ENCODE measurements around the gene MCM3AP.

Gene MCM3AP

DNA sequence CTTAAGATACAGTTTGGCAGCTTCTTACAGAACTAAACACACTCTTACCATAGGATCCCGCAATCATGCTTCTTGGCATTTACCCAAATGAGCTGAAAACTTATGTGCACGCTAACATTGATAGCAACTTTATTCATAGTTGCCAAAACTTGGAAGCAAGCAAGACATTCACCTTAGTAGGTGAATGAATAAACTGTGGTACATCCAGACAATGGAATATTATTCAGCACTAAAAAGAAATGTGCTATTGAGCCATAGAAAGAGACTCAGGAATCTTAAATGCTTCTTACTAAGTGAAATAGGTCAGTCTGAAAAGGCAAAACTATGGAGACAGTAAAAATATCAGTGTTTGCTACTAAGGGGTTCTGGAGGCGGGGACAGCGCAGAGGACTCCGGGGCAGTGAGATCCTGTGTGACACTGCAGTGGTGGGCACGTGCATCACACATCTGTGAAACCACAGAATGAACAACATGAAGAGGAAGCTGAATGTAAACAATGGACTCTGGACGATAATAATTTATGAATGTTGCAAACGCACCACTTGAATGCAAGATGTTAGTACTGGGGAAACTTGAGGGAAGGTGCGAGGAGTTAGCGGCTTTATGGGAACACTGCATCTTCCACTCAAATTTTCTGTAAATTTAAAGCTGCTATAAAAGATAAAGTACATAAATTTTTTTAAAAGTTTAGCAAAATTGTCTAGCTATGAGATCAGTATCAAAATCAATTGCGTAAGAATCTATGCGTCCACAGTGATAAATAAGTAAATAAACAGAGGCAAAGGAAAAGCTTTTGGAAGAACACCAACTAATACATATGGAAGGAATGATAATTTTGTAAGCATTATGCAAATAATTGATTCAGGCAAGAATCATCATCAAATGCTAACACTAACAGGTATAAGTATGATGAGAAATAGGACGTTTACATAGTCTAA, 85.7 kb downstream of the MCM3AP start:
- no peak for DNase-seq

DNA sequence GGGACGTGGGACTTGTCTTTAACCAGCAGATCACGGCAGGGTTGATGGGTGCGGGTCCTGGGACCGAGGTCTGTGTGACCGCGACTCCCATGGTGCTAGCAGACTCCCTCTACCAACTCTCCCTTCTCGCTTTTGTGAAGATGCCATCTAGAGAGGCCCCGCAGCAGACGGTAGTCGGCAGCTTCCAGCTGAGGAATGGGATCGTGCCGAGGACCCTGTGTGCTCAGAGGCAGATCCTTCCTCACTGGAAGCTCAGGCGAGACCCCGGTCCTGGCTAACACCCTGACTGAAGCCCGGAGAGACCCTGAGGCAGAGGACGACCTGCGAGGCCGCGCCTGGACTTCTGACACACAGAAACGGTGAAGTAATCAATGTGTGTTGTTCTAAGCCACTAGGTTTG, 88.7 kb downstream of the MCM3AP start:
- no peak for DNase-seq

DNA sequence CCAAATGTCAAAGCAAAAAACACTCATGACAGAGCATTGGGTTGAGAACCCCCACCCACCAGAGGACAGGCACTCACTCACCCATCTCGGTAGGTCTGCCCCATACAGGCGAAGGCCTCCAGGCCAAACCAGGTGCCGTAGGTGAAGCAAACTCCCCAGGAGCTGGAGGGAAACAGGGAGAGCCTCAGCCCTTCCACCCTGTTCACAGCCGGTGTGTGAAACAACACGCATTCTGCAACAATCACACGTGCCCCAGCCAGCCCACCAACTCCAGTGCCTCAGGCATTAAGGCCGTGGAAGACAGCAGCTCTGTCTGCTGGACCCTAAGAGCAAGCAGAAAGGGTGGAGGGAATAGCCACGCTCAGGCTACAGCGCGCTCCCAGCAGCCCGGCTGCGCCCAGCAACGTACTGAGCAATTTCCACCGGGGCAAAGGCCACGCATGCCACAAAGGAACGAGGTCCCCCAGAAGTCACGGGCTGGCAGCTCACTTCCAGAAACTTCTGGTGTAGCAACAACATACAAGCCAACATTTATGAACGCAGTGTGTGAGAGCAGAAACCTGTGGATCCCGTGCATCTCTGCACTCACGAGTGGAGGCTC, 89.7 kb downstream of the MCM3AP start:
- DNase-seq: no peak

DNA sequence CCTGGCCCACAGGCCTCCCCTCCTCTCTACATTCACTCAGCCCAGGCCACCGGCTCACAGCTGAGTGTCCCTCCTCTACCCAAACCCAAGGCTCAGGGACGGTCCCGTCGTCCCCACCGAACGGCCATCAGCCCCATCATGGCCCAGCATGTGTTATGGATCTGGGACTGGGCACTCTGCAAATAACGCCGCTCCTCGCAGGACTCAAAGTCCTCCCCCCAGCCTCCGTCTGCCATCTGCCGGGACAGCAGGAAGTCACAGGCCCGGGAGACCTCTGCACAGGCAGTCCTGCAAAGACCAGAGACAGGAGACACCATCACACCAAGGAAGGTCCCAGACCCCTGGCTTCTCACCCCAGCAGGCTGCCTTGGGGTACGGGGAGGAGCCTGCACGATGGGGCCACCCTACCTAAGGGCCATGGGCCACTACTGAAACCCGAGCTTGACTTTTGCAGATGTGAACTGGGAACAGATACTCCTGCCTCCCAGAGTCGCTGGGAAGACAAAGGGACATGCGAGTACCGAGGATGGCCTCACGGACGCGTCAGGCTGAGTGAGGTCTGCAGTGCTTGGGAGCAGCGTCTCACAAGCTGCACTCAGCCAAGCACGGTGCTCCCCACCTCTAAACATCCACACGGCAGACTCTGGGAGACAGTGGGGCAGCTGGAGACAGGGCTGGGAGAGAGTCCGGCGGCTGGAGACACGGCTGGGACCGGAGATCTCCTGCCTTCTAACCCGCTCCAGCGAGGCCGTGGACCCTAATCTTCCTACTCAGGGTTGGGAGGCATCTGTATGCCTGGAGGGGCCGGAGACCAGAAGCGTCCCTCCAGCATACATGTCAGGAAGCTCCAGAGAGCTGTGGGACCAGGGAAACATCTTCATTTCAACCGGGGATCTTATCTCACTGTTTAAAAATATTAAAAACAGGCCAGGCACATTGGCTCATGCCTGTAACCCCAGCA, 90.8 kb downstream of the MCM3AP start:
- DNase-seq: no peak

DNA sequence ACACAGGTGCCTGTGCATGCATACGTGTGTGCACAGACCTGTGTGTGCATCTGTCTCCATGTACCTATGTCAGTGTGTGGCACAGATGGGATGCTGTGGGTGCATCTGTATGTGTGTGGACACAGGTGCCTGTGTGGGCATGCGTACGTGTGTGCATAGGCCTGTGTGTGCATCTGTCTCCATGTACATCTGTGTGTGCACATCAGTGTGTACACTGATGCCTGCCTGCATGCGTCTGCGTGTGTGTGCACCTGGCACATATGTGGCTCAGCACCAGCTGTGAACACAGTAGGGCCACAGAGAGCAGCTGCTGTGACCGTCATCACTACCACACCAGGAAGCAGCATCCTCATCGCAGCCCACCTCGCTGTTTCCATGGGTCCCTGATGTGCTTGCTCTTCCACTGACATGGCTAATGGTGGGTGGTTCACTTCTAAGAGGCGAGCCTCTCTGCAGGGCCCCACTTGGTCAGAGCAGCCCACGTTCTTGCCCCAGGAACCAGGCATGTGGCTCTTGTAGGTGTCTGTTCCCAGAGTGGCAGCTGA, 91.5 kb downstream of the MCM3AP start:
- DNase-seq: no peak

DNA sequence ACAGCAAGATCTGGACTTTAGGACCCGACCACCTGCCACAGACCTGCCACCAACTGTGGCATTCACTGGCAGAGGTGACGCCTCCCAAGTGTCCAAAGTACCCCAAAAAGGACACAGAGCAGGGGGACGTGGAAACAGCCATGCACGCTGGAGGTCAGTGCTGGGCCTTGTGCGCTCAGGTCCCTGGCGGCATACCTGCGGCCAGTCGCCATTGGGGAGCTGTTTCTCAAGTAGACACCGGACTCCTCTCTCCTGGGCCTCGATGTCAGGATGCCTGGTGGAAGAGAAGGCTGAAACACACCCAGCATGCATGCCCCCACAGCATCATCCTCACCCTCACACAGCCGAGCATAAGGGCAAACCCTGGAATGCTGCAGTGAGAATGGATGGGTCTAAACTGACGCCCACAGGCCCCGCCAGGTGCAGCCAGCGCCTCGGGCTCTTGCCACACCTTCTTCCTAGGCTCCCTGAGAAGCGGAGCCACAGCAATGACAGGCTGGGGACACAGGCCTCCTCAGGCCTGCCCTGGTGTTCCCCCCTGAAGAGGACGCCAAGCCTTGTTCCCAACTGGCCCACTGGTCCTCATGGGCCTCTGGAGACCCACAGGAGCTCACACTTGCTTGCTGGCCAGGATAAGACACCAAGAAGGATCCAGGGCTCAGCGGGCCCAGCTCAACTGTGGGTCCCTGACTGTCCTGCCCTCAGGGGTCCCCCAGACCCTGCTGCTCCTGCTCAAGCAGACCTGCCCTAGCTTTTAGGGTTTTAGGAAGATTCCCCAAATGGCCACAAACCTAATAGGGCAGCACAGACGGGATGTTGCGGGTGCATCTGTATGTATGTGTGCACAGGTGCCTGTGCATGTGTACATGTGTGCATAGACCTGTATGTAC, 93.5 kb downstream of the MCM3AP start:
- no peak for DNase-seq

DNA sequence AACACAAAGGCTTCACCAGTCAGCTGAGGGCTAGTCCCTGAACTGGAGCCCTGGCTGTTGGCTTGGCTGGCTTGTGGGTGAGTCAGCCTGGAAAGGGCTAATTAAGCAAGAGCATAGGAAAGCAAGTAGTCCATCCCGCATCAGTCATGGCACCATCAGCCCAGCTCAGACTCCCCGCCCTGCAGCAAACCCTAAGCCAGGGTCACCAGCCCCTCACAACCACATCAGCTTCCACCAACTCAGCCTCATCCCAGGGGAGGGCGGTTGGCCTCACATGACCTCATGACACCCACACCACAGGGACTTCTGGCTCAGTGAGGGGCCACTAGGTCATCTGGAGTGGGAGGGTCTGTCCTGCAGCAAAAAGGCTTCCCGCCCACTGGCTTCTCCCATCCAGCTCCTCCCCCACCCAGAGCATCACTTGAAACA, 94.1 kb downstream of the MCM3AP start:
- no peak for DNase-seq

DNA sequence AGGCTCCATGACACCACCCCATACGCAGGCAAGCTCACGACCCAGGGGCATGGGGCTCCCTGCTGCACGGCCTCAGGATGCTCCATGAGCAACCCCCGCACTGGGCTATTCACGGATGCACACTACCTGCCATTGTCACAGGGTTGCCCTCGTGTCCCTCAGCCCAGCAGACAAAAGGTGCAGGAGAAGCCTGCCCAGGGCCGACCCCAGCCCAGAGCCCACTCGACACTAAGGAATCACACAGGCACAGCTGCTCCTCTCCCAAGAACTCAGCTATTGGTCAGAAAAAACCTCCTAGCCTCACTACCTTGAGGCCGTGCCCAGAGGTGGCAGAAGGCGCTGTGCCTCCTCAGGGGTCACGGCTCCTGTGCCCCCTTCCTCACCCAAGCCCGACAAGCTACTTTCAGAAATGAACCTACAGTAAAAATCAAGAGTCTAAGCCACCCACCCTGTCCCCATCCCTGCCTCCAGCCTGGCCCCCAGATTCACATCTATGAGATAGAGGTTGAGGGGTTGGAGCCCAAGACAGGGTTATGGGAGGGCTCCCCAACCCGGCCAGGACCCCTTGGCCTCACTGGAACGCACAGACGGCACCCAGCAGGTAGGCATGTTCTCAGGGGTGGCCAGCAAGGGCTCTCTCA, 94.8 kb downstream of the MCM3AP start:
- DNase-seq: no peak

DNA sequence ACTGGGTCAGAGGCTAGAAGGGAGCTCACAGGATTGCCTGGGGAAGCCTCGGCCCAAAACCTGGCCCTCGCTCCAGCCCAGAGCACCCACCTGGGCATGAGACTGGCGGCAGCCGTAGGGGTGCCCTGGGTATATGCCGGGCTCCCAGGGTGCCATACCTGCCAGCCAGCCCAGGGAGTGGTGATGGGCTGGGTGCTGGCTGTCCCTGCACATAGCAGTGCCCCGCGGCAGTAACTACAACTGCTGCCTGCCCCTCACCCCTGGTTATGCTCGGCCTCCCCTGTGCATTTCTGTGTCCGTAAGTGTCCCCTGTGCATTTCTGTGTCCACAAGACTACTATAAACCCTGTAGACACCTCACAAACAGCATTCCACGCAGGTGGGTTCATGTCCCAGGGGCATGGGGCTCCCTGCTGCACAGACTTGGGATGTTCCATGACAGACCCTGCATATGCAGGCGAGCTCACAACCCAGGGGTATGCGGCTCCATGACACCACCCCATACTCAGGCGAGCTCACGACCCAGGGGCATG, 95.4 kb downstream of the MCM3AP start:
- no peak for DNase-seq

DNA sequence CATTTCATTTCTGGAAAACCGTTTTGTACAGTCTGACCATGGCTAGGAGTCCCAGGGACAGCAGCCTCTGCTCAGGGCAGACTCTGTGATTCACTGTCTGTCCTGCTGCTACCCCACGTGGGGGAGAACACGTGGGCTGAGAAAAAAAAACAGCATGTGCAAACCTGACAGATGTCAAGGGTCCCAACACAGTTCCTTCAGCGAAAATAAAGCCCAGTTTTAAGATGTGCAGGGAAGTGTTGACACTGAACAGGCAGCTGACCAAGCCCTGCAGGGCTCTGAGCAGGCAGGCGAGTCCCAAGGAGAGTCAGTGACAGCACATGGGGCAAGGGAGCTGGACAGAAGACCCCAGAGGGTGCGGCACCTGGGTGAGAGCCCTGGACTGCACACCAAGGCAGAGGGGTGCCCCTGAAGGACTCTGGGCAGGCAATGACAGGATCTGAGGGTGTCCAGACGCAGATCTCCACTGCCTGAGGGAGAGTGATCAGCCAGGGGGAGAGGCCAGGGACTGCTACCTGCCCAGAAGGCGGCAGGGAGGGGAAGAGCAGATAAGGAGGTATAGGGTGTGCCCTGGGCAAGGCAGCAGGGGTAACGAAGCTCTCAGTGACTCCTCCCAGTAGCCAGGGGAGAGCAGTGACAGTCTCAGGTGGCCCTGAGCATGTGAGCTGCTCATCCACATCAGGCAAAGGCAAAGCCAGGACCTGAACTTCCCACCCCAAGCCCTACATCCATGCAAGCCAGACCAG, 96.0 kb downstream of the MCM3AP start:
- no peak for DNase-seq

DNA sequence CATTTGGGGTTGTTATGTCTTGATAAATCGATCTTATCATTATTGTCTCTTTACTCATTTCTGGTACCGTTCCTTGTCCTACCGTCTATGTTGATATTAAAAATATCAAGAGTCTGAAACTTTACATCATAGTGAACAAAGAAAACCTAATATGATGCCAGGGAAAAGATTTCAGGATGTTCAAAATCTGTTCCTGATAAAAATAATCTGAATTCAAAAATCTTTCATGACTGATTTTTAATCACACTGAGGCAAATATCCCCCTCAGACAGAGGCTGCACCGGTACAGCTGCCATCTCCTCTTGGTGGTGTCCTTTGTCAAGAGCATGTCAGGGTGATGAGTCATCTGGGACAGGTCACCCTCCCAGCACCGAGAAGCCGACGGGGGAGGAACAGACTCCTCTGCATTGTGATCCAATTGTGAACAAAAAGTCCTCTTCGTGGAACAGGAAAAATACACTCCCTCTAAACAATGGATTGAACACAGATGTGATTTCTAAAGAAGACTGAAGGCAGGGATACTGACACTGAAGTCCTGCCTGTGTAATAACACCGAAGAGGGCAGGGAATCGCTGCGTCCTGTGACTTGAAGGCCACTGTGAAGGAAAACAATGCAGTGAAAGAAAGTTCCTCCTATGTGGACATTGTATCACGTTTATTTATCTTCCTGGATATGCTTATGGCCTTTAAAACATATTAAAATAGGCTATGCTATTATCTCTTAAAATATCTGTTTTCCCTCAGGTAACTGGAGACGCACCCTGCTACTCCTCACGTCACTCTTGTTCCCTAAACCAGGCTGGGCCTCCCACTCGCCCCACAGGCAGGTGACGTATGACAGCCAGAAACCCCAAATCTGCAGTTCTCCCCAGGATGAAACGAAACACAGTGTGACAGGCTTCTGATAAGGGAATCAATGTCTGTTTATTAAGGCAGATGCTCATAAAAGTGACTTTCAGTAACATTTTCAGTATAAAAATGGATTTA, 96.9 kb downstream of the MCM3AP start:
- DNase-seq: no peak

DNA sequence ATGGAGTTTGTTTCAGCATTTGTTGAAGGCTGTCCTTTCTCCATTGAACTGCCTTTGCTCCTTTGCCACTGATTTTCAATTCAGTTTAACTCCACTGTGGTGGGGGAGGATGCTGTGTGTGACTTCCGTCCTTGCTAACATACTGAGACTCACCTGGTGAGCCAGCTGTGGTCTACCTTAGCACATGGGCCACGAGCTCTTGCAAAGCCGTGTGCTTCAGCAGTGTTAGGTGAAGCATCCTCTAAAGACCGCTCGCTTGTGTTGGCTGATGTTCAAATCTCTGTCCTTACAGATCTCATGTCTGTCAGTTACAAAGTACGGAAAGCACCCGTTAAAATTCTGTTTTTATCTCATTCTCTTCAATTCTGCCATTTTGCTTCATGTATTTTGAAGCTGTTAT, 97.6 kb downstream of the MCM3AP start:
- DNase-seq: no peak

DNA sequence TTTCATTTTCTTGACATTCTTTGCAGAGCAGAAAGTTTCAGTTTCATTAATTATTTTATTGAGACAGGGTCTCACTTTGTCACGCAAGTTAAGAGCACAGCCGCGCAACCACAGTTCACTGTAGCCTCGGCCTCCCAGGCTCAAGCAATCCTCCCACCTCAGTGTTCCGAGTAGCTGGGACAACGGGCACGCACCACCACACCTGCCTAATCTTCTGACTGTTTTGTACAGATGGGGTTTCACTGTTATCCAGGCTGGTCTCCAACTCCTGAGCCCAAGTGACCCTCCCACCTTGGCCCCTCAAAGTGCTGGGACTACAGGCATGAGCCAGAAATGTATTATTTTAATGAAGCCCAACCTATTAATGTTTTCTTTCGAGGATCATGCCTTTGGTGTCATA, 98.2 kb downstream of the MCM3AP start:
- no peak for DNase-seq

DNA sequence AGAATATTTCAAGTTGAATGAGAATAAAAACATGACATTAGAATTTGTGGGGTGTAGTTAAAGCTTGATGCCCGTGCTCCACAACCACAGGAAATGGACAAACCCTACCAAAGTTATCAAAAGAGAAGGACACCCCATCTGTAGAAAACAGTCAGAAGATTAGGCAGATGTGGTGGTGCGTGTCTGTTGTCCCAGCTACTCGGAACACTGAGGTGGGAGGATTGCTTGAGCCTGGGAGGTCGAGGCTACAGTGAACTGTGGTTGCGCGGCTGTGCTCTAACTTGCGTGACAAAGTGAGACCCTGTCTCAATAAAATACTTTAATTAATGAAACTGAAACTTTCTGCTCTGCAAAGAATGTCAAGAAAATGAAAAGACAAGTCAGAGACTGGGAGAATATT, 99.7 kb downstream of the MCM3AP start:
- no peak for DNase-seq

All from activated T-cell treated with anti-CD3 and anti-CD28 coated beads for 4 hours (primary cell).